ENCODE data around the gene ELL.
"Not testable (repeated sequence)": the region's sequence is repeated elsewhere in the genome, so short reads cannot be mapped to it uniquely, and the experiment has no call there.

Gene ELL

GRCh38 chr19:18418483-18419194 is 103.2 kb downstream of the ELL start:
- no peak for DNase-seq

GRCh38 chr19:18418029-18418482 is 103.8 kb downstream of the ELL start:
- DNase-seq, result peak; percentile 76

- DNase-seq, result peak; percentile 78
Observed at GRCh38 chr19:18417250-18418028, 104.4 kb downstream of the ELL start.

GRCh38 chr19:18416778-18417249 is 105.1 kb downstream of the ELL start:
- no peak for DNase-seq

GRCh38 chr19:18415178-18415867 is 106.5 kb downstream of the ELL start:
- peak; percentile 64 for DNase-seq

GRCh38 chr19:18414504-18415177 is 107.2 kb downstream of the ELL start:
- DNase-seq, result peak; percentile 60

- DNase-seq, result no peak
Observed at GRCh38 chr19:18412610-18413239, 109.1 kb downstream of the ELL start.

GRCh38 chr19:18408053-18408476 is 113.8 kb downstream of the ELL start:
- peak; percentile 65 for DNase-seq

GRCh38 chr19:18406749-18407148 is 115.1 kb downstream of the ELL start:
- DNase-seq, result no peak

- not testable (repeated sequence) for DNase-seq
Observed at GRCh38 chr19:18405754-18406153, 116.1 kb downstream of the ELL start.

- not testable (repeated sequence) for DNase-seq
Observed at GRCh38 chr19:18402455-18403248, 119.2 kb downstream of the ELL start.

GRCh38 chr19:18401580-18402112 is 120.2 kb downstream of the ELL start:
- DNase-seq, result no peak

- DNase-seq, result no peak
Observed at GRCh38 chr19:18399008-18399407, 122.9 kb downstream of the ELL start.

- no peak for DNase-seq
Observed at GRCh38 chr19:18397242-18398202, 124.3 kb downstream of the ELL start, which contains the start of gene LRRC25. TSS of gene LRRC25 (minus strand) at chr19:18397622. CDS start at chr19:18396963, 659 bp downstream.

GRCh38 chr19:18396471-18397241 is 125.2 kb downstream of the ELL start:
- DNase-seq, result no peak

GRCh38 chr19:18393836-18394235 is 128.0 kb downstream of the ELL start:
- no peak for DNase-seq

- DNase-seq, result no peak
Observed at GRCh38 chr19:18392926-18393325, 128.9 kb downstream of the ELL start.
